ENCODE data around the gene GIGYF2.

The GIGYF2 gene

DNA sequence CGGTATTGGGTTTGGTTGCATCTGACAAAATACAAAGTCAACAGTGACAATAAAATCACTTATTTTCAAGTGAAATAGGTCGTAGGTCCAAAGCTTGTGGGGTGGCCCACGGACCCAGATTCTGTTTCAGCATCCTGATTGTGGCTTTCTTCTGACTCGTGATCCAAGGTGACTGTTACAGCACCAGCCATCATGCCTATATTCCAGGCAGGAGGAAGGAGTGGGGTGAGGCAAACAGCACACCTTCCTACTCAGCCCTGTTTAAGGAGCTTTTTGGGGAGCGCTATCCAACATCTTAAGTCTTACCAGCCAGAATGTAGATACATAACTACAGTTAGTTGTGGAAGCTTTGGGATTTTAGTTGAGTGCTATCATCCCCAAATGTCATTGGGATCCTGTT is 164.2 kb downstream of the GIGYF2 start:
- DNase-seq (ENCODE audit: low read depth in 3 of 3), result no peak

DNA sequence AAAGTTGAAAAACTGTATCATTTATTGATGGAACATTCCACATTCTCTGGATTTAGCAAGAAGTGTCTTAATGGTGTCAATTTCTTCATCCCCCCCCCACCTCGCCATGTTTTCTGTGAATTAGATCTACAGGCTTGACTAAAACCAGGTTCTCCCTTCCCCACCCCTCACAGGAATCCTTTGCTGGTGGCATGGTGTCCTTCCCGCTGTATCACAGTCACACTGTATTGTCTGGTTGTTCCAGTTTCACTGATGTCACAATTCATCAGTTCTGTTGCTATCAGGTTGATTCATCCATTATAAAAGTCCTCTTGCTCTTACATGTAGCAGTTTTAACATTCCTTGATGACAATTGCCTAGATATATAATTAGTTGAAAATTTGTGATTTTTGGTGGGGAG is 166.9 kb downstream of the GIGYF2 start:
- no peak for DNase-seq (ENCODE audit: low read depth in 3 of 3)

DNA sequence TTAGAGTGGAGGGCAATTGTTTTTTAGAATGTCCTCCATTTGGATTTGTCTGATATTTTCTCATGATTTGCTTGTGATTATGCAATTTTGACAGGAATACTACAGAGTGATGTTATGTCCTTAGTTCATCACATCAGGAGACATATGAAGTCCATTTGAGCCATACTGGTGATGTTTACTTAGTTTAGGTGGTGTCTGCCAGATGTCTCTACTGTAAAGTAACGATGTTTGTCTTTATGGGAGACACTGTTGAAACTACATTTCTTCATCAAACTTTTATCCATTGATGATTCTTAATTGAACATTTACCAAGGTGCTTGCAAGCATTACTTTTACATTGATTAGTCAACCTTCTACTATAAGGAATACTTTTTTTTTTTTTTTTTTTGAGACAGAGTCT is 168.0 kb downstream of the GIGYF2 start:
- no peak for DNase-seq (ENCODE audit: low read depth in 3 of 3)

DNA sequence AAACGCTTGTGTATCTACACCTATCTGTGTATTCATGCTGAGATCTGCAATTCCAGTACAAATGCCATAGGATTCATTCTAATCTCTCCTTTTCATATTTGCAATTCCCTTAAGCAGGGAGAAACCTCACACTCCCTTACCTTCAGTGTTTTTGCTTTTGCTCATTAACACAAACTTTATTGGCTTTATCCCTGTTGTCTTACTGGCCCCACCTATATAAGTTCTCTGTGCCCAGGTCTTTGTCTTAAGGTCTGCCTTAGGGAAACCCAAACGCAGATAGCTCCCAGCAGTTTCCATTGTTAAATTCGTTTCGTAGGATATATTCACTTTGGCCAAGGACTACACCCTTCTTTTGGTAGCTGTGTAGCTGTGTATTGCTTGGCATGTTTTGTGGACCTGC is 169.0 kb downstream of the GIGYF2 start:
- DNase-seq (ENCODE audit: low read depth in 3 of 3), result no peak

DNA sequence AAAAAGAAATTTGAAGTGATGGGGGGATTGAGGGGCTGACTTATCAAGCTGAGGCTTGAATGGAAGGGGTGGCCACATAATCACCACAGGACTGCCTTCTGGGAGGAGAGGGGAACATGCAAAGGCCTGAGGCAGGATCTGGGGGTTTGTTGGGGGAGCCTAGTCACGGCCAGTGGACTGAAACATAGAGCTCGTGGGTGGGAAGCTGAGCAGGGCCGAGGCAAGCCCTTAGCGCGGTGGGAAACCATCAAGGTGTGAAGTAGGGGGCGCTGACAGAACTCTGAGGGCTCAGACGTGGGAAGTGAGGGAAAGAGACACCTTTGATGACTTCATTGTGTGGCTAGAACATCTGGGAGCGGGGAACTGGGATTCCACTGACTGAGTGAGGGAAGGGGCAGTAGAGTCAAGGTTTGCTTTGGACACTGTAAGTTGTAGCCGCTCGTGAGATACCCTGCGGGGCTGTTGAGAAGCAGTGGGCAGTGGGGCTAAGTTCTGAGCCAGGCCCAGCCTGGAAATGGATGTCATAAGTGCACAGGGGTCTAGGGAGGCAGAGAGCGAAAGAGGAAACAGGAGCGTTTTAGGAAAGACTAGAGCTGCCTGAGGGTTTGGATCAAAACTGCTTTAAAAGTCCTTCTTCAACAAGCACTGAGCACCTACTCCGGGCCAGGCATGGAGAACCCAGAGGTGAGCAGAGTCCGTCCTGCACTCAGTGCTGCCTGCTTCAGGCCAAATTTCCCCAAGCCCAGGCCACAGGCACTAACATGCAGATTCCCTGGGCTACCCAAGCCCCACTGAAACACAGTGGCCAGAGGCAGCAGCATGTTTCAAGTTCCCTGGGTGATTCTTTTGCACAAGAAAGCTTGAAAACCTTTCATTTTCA is 172.2 kb downstream of the GIGYF2 start:
- no peak for DNase-seq (ENCODE audit: low read depth in 3 of 3)

DNA sequence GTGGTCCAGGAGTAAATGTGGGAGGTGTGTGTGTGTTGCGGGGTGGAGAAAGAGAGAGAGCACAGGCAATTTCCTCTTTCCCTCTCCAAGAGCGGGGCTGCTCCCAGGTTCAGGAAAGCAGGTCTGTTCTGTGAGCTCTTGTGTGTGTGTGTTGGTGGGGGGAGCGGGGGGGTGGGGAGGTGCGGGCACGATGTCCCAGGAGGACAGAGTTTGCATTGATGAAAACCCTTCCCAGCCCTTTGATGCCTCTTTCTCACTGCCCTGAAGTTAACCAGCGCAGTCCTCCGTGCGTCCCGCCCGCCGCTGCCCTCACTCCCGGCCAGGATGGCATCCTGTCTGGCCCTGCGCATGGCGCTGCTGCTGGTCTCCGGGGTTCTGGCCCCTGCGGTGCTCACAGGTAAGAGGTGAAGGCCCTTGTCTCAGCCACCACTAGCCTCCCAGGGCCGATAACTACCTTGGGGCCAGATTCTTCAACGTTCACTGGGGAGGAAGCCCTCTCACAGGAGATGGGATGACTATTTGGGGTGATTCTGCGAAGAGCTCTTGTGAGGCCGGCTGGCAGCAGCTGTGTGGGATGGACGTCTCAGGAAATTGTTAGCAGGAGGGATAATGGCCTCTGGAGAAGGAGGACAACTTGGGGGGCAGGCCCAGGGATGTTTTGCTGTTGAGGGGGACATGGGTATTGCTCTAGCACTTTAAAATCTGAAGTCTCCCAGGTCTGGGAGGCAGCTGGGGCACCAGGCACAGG is 173.1 kb downstream of the GIGYF2 start, which contains the start of gene SNORC:
Gene SNORC (plus strand): TSS at position 247 of the 748 bp plus-strand sequence. CDS start 78 bp downstream, at position 325.
- no peak for DNase-seq (ENCODE audit: low read depth in 3 of 3)

DNA sequence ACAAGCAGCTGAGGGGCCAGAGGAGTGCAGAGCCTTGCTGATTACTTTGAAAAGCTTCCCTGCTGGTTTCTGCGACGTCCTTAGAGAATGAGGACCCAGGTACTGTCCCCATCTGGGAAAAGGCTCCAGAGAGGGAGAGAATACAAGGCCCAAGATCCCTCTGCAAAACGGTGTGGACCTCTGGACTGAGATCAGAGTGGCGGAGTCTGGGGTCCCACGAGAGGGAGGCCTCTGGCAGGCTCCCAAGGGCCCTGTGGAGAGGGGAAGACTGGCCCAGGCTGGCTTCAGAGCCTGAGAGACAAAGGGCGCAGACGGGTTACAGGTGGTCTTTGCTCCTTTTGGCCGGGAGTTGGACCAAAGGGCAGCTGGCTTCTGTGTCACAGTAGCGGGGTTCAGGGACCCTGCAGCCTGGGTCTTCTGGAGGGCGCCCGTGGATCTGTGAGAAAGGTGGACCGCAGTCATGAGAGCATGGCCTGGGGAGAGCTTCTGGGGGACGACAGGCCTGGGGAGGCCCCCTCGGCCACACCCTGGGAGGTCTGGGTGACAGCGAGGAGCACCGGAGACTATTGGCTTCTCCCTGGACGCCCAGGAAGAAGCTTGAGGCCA is 173.7 kb downstream of the GIGYF2 start:
- DNase-seq (ENCODE audit: low read depth in 3 of 3), result no peak

DNA sequence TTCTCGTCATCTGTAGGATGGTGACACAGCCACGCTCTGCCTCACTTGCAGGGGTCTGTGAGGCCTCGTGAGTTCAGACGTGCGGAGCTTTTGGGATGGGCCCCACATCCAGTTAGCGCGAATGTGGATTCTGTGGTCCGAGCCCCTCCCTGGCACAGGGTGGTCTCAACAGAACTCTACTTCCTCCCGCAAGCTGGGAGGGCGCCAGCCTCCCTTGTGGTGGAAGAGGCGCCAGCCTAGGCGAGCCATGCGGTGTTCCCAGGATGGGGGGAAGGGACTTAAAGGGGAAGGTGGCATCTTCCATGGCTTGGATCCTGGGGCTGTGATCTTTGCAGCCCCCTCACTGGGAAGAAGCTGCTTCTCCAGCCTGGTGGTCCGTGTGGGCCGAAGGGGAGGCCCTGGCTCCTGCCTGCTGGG is 174.3 kb downstream of the GIGYF2 start:
- no peak for DNase-seq (ENCODE audit: low read depth in 3 of 3)

DNA sequence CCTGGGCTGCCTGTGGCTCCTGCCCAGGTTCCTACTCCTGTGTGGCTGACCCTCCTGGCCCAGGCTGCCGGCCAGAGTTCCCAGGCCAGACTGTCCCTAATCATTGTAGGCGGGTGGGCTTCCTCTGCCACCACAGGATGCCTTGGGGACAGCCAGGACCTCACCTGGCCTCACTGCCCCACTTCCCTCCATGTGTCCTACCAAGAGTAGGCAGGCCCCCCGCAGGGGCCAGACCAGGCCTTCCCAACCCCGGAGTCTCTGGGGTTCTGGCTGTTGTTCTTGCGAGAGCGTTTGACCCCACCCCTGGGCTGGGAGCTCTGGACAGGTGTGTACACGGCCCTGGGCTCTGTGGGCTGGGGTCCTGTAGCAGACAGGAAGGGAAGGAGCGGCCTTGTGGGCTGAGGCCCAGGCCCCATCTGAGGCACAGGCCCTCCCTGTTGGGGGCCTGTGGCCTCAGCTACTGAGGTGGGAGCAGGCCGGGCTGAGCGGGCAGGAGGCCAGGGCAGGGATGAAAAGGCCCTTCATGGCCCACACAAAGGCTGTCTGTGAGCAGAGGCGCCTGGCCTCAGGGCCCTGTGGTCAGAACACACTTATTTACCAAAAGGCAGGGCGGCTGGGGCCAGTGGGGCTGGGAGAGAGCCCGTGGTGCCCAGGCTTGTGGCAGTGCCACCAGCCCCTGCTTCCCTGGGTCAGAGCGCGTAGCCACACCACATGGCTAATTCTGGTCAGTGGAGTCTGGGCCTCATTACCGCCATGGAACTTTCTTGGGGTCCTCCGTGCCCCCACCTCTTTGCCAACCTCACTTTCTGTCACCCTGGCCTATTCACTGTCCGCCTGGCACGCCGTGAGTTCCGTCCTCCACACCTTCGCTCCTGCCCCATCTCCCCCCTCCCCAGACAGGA is 175.0 kb downstream of the GIGYF2 start:
- DNase-seq (ENCODE audit: low read depth in 3 of 3), result no peak

DNA sequence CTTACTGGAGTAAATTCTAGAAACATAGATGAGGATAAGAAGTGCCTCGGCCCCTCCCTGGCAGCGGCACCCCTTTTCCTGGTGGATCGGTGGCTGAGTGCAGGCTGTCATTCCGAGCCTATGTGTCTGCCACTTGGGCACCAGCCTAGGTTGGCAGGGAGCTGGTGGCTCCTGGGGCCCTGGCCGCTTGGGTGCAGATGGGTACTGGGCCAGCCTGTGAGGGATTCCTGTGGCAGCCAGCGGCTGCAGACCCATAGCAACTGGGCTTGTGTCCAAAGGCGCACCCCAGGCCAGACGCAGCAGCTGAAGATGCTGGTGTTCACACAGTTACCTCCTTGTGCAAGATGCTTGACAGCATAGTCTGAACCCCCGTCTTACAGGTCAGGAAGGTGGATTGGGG is 175.7 kb downstream of the GIGYF2 start:
- DNase-seq (ENCODE audit: low read depth in 3 of 3), result no peak

DNA sequence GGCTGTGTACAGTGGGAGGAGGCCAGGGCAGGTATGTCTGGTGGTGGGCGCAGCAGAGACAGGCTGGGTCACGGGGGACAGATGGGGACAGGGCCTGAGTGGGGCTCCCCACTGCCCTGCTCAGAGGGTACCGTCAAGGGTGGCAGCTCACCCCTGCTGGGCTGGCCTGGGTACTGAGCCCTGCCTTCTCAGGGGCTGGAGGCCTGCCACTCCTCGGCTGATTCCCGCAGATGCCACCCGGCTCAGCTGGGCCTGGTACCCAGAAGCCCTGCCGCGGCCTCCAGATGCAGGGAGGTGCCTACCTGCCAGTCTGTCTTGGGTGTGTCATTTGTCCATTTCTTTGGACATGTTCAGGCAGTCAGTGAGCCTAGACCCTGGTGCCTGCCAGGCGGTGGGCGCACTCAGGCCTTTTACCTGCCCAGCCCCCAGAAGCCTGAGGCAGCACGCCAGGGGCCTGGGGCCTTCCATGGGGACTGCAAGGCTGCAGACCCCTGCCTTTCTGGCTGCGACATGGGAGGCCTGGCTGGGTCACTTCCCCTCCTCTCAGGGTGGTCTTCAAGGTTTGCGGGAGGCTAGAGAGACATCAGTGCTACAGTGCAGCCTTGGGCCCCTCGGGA is 176.3 kb downstream of the GIGYF2 start:
- DNase-seq (ENCODE audit: low read depth in 3 of 3), result no peak

DNA sequence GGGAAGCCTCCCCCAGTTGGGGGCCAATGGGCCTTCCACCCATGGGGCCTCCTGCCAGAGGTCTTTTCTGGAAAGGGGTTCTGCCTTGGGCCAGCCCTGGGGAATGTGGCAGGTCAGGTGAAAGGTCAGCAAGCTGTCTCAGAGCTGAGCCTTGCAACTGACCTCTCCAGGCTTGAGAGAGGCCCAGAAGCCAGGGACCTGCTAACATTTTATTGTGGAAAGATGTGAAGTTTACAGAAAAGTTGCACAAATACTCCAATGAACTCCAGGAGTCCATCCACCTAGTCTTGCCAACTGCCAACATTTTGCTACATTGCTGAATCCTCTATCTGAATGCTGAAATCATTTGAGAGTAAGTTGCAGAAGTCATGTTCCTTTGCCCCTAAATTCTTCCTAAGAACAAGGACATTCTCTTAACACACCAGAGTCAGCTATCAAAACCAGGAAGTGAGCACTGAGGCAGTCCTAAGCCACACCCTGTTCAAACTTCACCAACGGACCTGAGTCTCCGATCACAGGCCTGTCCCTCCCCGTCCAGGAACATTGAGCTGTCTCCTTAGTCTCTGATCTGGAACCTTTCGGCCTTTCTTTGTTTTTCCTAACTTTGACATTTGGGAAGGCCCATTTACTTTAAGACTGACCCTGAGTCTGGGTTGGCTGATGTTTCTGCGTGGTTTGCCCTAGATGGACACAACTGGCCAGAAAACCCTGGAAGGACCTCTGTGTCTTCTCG is 176.9 kb downstream of the GIGYF2 start:
- no peak for DNase-seq (ENCODE audit: low read depth in 3 of 3)

DNA sequence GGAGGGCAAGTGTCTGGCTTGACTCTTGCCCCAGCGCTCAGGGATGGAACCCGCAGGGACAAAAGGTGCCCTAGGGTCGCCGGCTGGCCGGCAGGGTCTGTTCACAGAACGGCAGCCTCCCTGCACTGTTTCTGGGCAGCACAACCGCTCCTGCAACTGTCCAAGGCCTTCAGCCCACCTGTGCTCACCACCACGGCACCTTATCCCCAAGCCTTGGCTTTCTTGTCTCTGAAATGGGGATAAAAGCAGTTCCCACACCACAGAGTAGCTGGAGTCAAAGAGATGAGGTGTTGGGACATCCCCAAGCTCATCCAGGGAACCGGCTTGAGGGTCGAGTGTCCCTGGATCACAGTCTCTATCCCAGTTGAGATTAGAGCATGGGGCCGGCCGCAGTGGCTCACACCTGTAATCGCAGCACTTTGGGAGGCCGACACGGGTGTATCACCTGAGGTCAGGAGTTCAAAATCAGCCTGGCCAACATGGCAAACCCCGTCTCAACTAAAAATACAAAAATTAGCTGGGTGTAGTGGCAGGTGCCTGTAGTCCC is 177.6 kb downstream of the GIGYF2 start:
- no peak for DNase-seq (ENCODE audit: low read depth in 3 of 3)

DNA sequence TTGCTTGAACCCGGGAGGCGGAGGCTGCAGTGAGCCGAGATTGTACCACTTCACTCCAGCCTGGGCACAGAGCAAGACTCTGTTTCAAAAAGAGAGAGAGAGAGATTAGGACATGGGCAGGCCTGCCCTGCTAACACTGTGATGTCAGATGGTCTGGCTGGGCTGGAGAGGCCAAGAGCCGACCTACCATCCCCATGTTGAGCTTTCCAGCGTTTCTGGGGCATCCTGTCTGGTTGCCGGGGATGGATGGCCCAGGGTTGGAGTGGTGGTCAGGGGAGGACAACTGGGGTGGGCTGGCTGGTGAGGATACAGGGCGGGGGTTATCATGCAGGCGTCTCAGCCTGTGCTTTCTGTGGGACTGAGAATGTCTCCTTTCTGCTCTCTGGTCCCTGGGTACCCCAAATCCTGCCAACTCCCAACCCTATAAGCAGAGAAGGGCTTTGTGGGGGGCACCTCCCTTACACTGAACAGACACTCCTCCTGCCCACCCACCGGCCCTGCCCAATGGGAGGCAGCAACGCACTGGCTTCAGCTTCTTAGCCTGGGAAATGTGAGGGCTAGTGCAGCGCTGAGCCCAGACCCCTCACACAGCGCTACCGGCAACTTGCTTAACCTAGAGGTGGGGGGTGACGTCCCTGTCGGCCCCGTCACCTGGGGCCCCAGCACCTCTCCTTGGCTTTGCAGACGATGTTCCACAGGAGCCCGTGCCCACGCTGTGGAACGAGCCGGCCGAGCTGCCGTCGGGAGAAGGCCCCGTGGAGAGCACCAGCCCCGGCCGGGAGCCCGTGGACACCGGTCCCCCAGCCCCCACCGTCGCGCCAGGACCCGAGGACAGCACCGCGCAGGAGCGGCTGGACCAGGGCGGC is 178.4 kb downstream of the GIGYF2 start:
- no peak for DNase-seq (ENCODE audit: low read depth in 3 of 3)

DNA sequence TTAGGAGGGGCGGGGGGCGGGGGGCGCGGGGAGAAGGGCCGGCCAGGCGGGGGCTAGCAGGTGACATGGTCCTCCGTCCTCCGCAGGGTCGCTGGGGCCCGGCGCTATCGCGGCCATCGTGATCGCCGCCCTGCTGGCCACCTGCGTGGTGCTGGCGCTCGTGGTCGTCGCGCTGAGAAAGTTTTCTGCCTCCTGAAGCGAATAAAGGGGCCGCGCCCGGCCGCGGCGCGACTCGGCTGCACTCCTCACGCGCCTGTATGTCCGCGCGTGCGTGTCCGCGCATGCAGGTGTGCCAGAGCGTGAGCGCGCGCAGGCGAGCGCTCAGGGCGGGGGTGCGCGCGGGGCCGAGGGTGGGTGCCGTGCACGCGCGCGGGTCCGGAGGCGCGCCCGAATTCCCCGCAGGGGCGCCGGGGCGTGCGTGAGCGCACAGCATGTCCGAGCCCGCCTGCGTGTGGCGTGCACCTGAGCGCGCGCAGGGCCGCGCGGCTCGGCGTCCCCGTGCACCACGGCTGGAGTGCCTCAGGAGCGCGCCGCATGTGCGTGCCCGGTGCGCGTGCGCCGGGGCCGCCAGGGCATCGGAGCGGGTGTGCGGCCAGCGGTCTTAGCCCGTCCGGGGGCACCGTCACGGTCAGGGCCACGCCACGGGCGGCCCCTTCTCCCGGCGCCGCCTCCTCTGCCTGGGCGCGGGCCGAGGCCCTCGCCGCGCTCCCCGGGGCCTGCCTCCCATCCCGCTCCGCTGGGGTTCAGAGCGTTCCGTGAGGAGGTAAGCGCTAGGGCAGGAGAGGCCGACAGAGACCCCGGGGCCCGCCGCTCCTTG is 179.2 kb downstream of the GIGYF2 start:
- DNase-seq (ENCODE audit: low read depth in 3 of 3), result no peak

DNA sequence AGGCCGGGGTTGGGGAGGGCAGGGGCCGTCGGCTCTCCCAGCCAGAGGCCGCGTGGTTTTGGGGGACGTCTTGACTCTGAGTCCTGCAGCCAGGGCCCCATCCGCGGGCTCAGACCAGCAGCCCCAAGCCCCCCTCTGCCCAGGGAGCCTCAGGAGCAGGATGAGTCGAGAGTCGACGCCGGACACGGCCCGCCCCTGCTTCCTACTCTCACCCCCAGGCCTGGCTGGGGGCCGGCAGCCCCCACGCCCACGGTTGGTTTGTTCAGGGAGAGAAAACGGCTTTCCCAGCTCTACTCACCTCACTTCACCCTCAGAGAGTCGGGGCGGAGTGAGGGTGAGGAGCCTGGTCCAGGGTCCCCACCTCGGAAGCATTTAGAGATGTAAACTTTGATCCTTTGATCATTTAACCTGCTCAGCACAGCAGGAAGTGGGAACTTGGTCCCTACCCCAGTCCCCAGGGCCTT is 179.9 kb downstream of the GIGYF2 start:
- no peak for DNase-seq (ENCODE audit: low read depth in 3 of 3)

DNA sequence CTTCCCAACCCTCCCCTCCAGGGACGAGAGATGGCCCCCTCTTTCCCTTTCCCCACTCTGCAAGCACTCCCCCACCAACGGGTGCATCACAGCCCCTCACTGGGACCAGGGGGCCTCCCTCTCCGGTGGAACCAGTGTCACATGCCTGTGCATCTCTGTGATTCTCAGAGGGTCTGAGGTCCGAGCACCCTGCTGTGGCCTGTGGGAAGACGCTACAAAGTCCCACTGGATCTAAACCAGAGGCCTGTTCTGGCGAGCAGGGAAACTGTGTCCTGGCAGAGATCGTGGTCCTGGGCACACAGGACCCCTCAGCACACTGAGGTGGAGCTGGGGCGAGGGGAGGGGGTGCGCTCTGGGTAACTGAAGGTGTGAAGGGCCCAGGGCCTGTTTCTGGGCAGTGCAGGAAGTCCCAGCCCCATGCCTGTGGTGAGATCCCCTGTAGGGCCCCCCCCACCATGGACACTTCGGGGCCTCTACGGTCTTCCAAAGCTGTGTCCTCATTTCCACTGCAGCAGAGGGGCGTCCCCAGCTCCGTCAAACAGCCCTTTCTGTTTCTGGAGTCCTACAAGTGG is 180.9 kb downstream of the GIGYF2 start:
- DNase-seq (ENCODE audit: low read depth in 3 of 3), result no peak

Data from stimulated activated CD4-positive, alpha-beta T cell treated with anti-CD3 and anti-CD28 coated beads, TNF-alpha, amount 100 ng/mL, for 4 hours (primary cell).